MM.1S (cell line): ENCODE data around the gene TMEM45B.

Experiments
- CTCF ChIP-seq: fragments of 300-600 bp; sonication (generic); IDR thresholded peaks from 2 replicates; pipeline ENCODE4 v1.5.1; 2016; ENCODE audit warnings: antibody characterized with exemption, low read length, mixed read lengths
- EZH2 ChIP-seq: fragments of 300-600 bp; sonication (generic); optimal IDR thresholded peaks from 2 replicates; pipeline ENCODE3; 2017; ENCODE audit warnings: low read depth, mild to moderate bottlenecking, antibody characterized with exemption, low read length, mixed read lengths

GRCh38 chr11:129846508-129847335 is 31.1 kb downstream of the TMEM45B start:
- TF ChIP-seq EZH2 (no peak), CTCF (no peak)
